ENCODE data around the gene ARMC6.

ARMC6 gene

GRCh38 chr19:19033426-19034203, at the start of gene ARMC6, which contains the start of gene SUGP2:
Gene ARMC6, plus strand, starts transcription at chr19:19033603. Its CDS starts 607 bp downstream, at chr19:19034210.
Gene SUGP2, minus strand, starts transcription at chr19:19033517. Its CDS starts 2,446 bp downstream, at chr19:19031071.
- peak; percentile 76 for DNase-seq

- no peak for DNase-seq
These were observed 49.2 kb upstream of the ARMC6 start for GRCh38 chr19:18984251-18984650.

- DNase-seq: no peak
These were observed 48.1 kb upstream of the ARMC6 start for GRCh38 chr19:18985257-18985656.

DNA sequence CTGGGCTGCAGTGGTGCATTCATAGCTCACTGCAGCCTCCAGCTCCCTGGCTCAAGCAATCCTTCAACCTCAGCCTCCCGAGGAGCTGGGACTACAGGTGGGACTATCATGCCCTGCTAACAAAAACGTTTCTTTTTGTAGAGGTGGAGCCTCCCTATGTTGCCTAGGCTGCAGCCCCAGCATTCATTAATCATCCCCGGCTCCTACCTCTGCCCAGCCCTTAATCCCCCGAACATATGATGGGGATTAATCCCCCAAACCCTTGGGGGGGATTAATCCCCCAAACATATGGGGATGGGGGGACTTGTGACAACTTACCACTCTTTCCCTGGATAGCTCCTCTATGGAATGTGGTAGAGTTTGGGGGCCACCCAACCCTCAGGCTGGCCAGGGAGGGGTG, 45.9 kb upstream of the ARMC6 start:
- no peak for DNase-seq

GRCh38 chr19:18989316-18989715, 44.1 kb upstream of the ARMC6 start:
- no peak for DNase-seq

GRCh38 chr19:18990128-18990708, 43.2 kb upstream of the ARMC6 start:
- no peak for DNase-seq

- no peak for DNase-seq
These were observed 42.4 kb upstream of the ARMC6 start for GRCh38 chr19:18991006-18991405.

DNA sequence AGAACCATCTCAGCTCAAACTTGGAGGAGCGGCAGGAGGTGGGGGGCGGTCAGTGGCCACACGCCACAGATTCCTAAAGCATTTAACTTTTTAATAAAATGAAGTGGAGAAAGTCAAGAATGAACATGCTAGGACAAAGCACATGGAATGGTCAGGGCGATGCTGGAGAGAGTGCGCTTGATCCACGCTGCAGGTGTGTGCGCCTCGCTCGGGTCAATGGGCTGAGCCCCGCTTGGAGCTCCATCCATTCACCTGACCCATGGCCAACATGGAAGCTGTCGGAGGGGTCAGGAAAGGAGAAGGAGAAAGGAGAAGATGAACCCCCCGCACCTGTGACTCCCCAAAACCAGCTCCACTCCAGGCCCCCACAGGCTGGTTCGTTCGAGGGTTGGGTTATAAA, 41.9 kb upstream of the ARMC6 start:
- no peak for DNase-seq

GRCh38 chr19:18992696-18993095, 40.7 kb upstream of the ARMC6 start:
- DNase-seq: no peak

DNA sequence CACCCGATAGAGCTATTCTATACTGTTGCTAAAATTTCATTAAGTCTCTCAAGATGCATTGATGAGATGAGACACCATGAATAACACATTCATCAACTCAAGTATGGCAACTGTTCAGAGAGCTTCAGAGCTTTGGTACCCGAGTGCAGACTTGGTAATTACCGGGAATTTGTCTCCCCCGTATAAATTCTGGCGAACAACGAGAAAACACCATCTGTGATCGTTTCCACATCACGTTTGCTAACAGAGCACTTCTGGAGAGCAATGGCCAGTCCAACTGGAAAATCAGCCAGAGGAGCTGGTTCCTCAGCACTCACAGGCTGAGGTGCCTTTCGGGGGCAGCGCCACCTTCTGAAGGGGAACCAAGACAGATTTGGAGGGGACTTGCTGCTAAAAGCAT, 40.3 kb upstream of the ARMC6 start:
- DNase-seq: no peak

DNA sequence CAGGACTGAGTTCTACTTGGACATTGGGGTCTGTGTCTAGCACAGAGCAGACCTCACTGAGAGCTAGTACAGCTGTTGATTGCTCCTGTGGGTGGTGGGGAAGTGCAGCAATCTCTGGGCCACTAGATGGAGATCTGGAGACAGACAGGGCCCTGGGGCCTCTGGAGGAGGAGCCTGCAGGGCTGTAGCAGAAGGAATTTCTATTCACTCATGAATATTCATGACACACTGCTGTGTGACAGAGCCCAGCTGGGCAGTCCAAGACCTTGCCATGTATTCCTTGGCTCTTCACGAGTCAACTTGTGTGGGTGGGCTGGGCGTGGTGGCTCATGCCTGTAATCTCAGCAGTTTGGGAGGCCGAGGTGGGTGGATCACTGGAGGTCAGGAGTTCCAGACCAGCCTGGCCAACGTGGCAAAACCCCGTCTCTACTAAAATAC, 37.6 kb upstream of the ARMC6 start:
- peak; percentile 12 for DNase-seq

DNA sequence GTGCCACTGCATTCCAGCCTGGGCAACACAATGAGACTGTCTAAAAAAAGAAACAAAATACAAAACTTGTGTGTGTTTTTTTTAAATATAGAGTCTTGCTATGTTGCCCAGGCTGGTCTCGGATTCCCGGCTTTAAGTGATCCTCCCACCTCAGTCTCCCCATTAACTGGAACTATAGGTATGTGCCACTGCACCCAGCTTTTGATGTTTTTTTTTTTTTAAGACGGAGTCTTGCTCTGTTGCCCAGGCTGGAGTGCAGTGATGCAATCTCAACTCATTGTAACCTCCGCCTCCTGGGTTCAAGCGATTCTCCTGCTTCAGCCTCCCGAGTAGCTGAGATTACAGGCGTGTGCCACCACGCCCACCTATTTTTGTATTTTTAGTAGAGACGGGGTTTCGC, 37.1 kb upstream of the ARMC6 start:
- DNase-seq: no peak

- DNase-seq: no peak
These were observed 36.5 kb upstream of the ARMC6 start for GRCh38 chr19:18996796-18997394.

- no peak for DNase-seq
These were observed 35.1 kb upstream of the ARMC6 start for GRCh38 chr19:18998276-18998675.

DNA sequence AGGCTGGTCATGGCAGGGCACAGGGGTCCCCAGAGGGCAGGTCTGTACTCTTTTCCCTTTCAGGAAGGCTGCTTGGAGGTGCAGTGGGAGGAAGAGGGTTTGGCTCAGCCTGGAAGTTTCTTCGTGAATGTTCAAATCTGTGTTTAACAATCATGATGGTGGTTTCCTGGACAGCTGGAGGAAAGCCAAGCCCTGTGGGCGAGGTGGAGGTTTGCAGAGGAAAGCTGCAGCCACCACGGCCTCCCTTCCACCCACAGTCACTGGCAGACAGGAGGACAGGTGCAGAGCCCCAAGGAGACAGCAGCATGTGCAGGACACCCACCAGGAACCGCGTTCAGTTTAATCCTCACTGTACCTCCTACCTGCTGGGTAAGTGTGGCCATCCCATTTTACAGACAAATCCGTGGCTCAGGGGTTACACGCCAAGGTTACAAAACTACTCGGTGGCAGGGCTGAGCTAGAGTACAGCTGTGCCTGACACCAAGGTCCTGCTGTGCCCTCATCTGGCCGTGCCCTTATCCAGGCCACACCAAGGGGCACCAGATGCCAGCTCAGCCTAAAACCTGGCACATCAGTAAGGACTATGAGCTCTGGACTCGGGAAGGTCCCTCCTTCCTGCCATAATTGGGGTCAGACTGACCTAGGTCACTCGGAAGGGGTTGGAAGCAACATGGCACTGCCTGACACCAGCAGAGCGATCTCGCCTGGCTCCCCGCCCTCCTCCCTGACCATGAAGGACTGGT, 34.2 kb upstream of the ARMC6 start:
- DNase-seq: no peak

- no peak for DNase-seq
These were observed 33.3 kb upstream of the ARMC6 start for GRCh38 chr19:18999896-19000620.

- no peak for DNase-seq
These were observed 29.3 kb upstream of the ARMC6 start for GRCh38 chr19:19004144-19004543.

- DNase-seq: no peak
These were observed 27.2 kb upstream of the ARMC6 start for GRCh38 chr19:19006213-19006612.

DNA sequence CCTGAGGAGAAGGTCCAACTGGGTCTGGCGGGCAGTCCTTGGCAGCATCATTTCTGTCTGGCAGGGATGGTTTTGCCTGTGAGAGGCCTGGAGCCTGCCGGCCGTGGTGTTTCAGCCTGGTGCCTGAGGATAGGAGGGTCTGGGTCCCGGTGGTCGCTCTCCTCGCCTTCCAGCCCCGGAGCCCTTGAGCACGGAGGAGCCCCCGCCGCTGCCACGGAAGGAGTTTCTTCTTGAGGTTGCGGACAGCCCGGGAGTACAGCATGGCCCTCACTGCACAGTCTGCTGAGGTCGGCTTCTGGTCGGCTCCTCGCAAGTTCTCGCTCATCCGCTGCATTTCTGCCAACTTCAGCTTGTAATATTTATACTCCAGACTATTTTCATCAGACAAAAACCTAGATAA, 23.5 kb upstream of the ARMC6 start:
- no peak for DNase-seq

- no peak for DNase-seq
These were observed 22.9 kb upstream of the ARMC6 start for GRCh38 chr19:19010551-19010950.

DNA sequence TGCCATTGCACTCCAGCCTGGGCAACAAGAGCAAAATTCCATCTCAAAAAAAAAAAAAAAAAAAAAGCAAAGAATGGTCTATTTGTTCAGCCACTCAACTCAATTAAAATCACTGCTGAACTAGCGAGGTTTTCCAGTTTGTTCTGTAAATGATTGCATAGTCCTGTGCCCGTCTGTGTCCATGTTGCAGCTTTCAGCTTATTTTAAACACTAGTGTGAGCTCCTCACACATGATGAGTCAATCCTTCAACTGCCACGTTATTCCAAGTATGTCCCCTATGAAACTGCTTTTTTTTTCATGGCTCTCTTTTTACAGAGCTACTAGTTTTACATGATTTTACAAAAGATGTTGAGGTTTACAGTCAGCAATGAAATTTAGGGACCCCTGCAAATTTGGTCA, 12.3 kb upstream of the ARMC6 start:
- DNase-seq: no peak

- DNase-seq: no peak
These were observed 10.9 kb upstream of the ARMC6 start for GRCh38 chr19:19022380-19022961.
